HCT116 (cell line): ENCODE data around the gene MIPEP. TPM values are rescaled to one million over a fixed set of nuclear protein-coding genes. Genes with fewer than 3 reads are reported as not detected.

Experiments used
- ATAC-seq: fragments of 200-7000 bp; cut with Tn5 transposase; 2 replicates; pipeline ENCODE4 v1.9.1; 2020; ENCODE audit warnings: mild to moderate bottlenecking, moderate library complexity
- BruUV-seq: library from RNA; stranded (reverse); fragments of 400-500 nt; replicated peaks from 2 replicates; lab custom pipeline; 2021; lab: Mats Ljungman, UMichigan
- CTCF ChIA-PET: fragments of 300-600 bp; sonication (Branson Sonifier 250); formaldehyde crosslinking; loops from one replicate; lab custom pipeline; 2021; ENCODE audit warnings: antibody characterized with exemption; lab: Charles Lee
- POLR2A ChIA-PET: fragments of 300-600, 350-600 bp; sonication (Branson Sonifier 250); formaldehyde crosslinking; loops from one replicate; lab custom pipeline; 2021; ENCODE audit warnings: antibody characterized with exemption; lab: Charles Lee
- RAD21 ChIA-PET, 2 experiments: fragments of 300-600 bp; sonication (Branson Sonifier 250); formaldehyde crosslinking; loops; one replicate each; lab custom pipeline; 2023; ENCODE audit warnings: low total read pairs in 2 of 2; ENCODE audit not compliant: uncharacterized antibody in 2 of 2, unreplicated experiment in 2 of 2, low non-redundant PET in 1 of 2; lab: Charles Lee
- DNase-seq: peaks from one replicate; pipeline ENCODE4 v3.0.0-alpha.2; 2010; ENCODE audit warnings: low read depth, low spot score
- H2AFZ ChIP-seq: fragments of 200-600 bp; shearing (Covaris generic), sonication (generic); 2 replicates; pipeline ENCODE4 v1.6.1; 2017; ENCODE audit warnings: low read depth, mixed run types, mixed read lengths, antibody characterized with exemption, low read length; ENCODE audit not compliant: poor library complexity, severe bottlenecking
- H3K27ac ChIP-seq: 2 replicates; pipeline ENCODE4 v1.5.1; 2012; ENCODE audit warnings: low read depth, low read length
- H3K27me3 ChIP-seq: fragments of 200-600 bp; sonication (generic); 2 replicates; pipeline ENCODE4 v1.6.1; 2016; ENCODE audit warnings: mixed run types, low read length, mixed read lengths; ENCODE audit not compliant: insufficient read depth
- H3K36me3 ChIP-seq, 2 experiments: fragments of 200-500 bp in 1 of 2; fragments of 200-600 bp in 1 of 2; sonication (Bioruptor generic) in 1 of 2; sonication (generic) in 1 of 2; 2 replicates each; pipeline versions ENCODE4 v1.5.1 to v1.6.1; 2014 to 2016; ENCODE audit warnings: low read length in 2 of 2, inconsistent platforms in 1 of 2, mixed read lengths in 1 of 2, mixed run types in 1 of 2; ENCODE audit not compliant: insufficient read depth in 2 of 2, control insufficient read depth in 1 of 2
- H3K4me1 ChIP-seq, 2 experiments: fragments of 200-600 bp in 1 of 2; sonication (generic) in 1 of 2; 2 replicates each; pipeline versions ENCODE4 v1.5.1 to v1.6.1; 2012 to 2017; ENCODE audit warnings: low read length in 2 of 2, inconsistent platforms in 1 of 2, mild to moderate bottlenecking in 1 of 2, mixed read lengths in 1 of 2, mixed run types in 1 of 2, moderate library complexity in 1 of 2; ENCODE audit not compliant: insufficient read depth in 2 of 2, control insufficient read depth in 1 of 2
- H3K4me2 ChIP-seq: fragments of 200-600 bp; sonication (generic); 2 replicates; pipeline ENCODE4 v1.6.1; 2017; ENCODE audit warnings: mixed run types, low read length, mixed read lengths
- H3K4me3 ChIP-seq, 2 experiments: fragments of 200-600 bp in 1 of 2; sonication (generic) in 1 of 2; replicated peaks in 1 of 2; 2 replicates each; pipeline ENCODE4 v1.5.1; 2011 to 2016; ENCODE audit warnings: low read length in 2 of 2, control low read depth in 1 of 2, low read depth in 1 of 2, mild to moderate bottlenecking in 1 of 2, mixed read lengths in 1 of 2, mixed run types in 1 of 2
- H3K79me2 ChIP-seq: fragments of 200-600 bp; sonication (generic); 2 replicates; pipeline ENCODE4 v1.6.1; 2017; ENCODE audit warnings: mild to moderate bottlenecking, mixed run types, low read length, moderate library complexity, mixed read lengths; ENCODE audit not compliant: insufficient read depth
- H3K9ac ChIP-seq: fragments of 200-600 bp; sonication (generic); 2 replicates; pipeline ENCODE4 v1.6.1; 2016; ENCODE audit warnings: low read length, mixed read lengths
- H3K9me2 ChIP-seq: fragments of 200-600 bp; sonication (generic), shearing (Covaris generic); 2 replicates; pipeline ENCODE4 v1.6.1; 2017; ENCODE audit warnings: mixed run types, mild to moderate bottlenecking, moderate library complexity; ENCODE audit not compliant: insufficient read depth
- H3K9me3 ChIP-seq, 2 experiments: fragments of 200-500 bp in 1 of 2; fragments of 200-600 bp in 1 of 2; sonication (Bioruptor generic) in 1 of 2; sonication (generic) in 1 of 2; 2 replicates each; pipeline ENCODE4 v1.6.1; 2014 to 2017; ENCODE audit warnings: low read length in 2 of 2, mixed read lengths in 2 of 2, inconsistent platforms in 1 of 2, low read depth in 1 of 2, mild to moderate bottlenecking in 1 of 2, mixed run types in 1 of 2, moderate library complexity in 1 of 2; ENCODE audit not compliant: control insufficient read depth in 1 of 2, insufficient read depth in 1 of 2
- H4K20me1 ChIP-seq: fragments of 200-600 bp; sonication (generic), shearing (Covaris generic); 2 replicates; pipeline ENCODE4 v1.6.1; 2017; ENCODE audit warnings: mixed run types, mild to moderate bottlenecking, moderate library complexity; ENCODE audit not compliant: insufficient read depth
- CEBPB ChIP-seq: IDR thresholded peaks from 2 replicates; pipeline ENCODE4 v1.6.1; 2012; ENCODE audit warnings: low read depth
- CTCF ChIP-seq, 3 experiments: fragments of 200-600 bp in 1 of 3; sonication (generic) in 1 of 3; IDR thresholded peaks in 2 of 3; conservative IDR thresholded peaks in 1 of 3; 2 replicates each; pipeline ENCODE4 v1.5.1; 2012 to 2017; ENCODE audit warnings: low read depth in 2 of 3, low read length in 2 of 3, antibody characterized with exemption in 1 of 3, borderline replicate concordance in 1 of 3, control low read depth in 1 of 3, mild to moderate bottlenecking in 1 of 3, mixed read lengths in 1 of 3, mixed run types in 1 of 3, moderate library complexity in 1 of 3; ENCODE audit not compliant: insufficient read depth in 1 of 3
- EGR1 ChIP-seq: IDR thresholded peaks from 2 replicates; pipeline ENCODE4 v1.6.1; 2012; ENCODE audit warnings: low read depth
- EZH2 ChIP-seq: fragments of 200-600 bp; sonication (generic); IDR thresholded peaks from 2 replicates; pipeline ENCODE4 v1.6.1; 2017; ENCODE audit warnings: antibody characterized with exemption, mixed run types
- EZH2phosphoT487 ChIP-seq: fragments of 200-600 bp; IDR thresholded peaks from 2 replicates; pipeline ENCODE4 v1.6.1; 2018; ENCODE audit warnings: antibody characterized with exemption, borderline replicate concordance
- FOSL1 ChIP-seq: IDR thresholded peaks from 2 replicates; pipeline ENCODE4 v1.6.1; 2012; ENCODE audit warnings: low read depth
- POLR2A ChIP-seq: IDR thresholded peaks from 2 replicates; pipeline ENCODE4 v1.7.0; 2011; ENCODE audit warnings: borderline replicate concordance; ENCODE audit not compliant: insufficient read depth, insufficient read length; ENCODE audit errors: extremely low read depth
- RAD21 ChIP-seq: IDR thresholded peaks from 2 replicates; pipeline ENCODE4 v1.6.1; 2012; ENCODE audit warnings: low read depth, mild to moderate bottlenecking
- REST ChIP-seq: IDR thresholded peaks from 2 replicates; pipeline ENCODE4 v1.6.1; 2012; ENCODE audit warnings: low read depth
- SIN3A ChIP-seq: IDR thresholded peaks from 2 replicates; pipeline ENCODE4 v1.6.1; 2012; ENCODE audit warnings: low read depth
- SP1 ChIP-seq: IDR thresholded peaks from 2 replicates; pipeline ENCODE4 v1.6.1; 2012; ENCODE audit warnings: low read depth
- SRF ChIP-seq: IDR thresholded peaks from 2 replicates; pipeline ENCODE4 v1.6.1; 2012; ENCODE audit warnings: low read depth
- TCF7L2 ChIP-seq: IDR thresholded peaks from 2 replicates; pipeline ENCODE4 v1.7.0; 2011; ENCODE audit warnings: borderline replicate concordance, inconsistent platforms; ENCODE audit not compliant: insufficient read depth, insufficient read length; ENCODE audit errors: extremely low read depth
- ZBTB33 ChIP-seq: IDR thresholded peaks from 2 replicates; pipeline ENCODE4 v1.6.1; 2011; ENCODE audit warnings: mild to moderate bottlenecking, low read length, moderate library complexity; ENCODE audit not compliant: insufficient replicate concordance; ENCODE audit errors: extremely low read depth
- ZFX ChIP-seq: fragments of 450-650 bp; IDR thresholded peaks from 2 replicates; pipeline ENCODE4 v1.6.1; 2017
- intact Hi-C: fragments of 100-400 bp; cut with micrococcal nuclease; formaldehyde crosslinking; loops from 2 replicates; pipeline ENCODE4 v1.10.0; 2022
- total RNA-seq: library from RNA; stranded (reverse); gene quantifications from one replicate; pipeline ENCODE4 v1.2.1, GENCODE V29; 2021; ENCODE audit not compliant: unreplicated experiment
- TF ChIP-seq, protein P1 (sequence below): IDR thresholded peaks from 2 replicates; pipeline ENCODE4 v1.6.1; 2012

MIPEP gene
- total RNA-seq, 1 experiment from 2014 or later: 33.3 TPM

DNA sequence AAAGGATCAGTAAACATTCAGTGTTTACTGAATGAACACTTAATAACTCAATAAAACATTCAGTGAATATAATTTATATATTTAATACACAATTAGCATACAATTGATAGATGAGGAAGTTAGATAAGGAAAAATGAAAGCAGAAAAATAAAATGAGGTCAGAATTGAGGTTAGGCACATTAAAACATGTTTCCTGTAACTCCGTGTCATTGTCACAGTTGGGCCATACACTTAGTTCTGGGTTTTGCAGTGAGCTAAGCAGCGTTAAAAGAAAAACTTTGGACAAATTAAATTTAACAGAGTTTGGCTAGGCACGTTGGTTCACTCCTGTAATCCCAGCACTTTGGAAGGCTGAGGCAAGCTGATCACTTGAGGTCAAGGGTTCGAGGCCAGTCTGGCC lies 71.4 kb downstream of the MIPEP start:
- ATAC-seq: no peak
- POLR2A ChIA-PET: no interaction called here
- Histone ChIP-seq H3K4me3 (no peak overlapping the region), H2AFZ (no peak overlapping the region), H3K79me2 (no peaks in the 10 kb centered on the region), H3K36me3 (no peaks in the 10 kb centered on the region), H3K27ac (no peak overlapping the region), H3K9ac (no peak overlapping the region), H3K9me2 (no peaks in the 10 kb centered on the region)
- no TSS peak for BruUV-seq
- CTCF ChIA-PET: no interaction called here
- intact Hi-C loops: no loop called here
- TF ChIP-seq CEBPB: no peak
- no peak for TF ChIP-seq SIN3A
- no peak for TF ChIP-seq RAD21
- TF ChIP-seq EGR1: no peak
- no peak for TF ChIP-seq SP1
- TF ChIP-seq FOSL1: no peak
- TF ChIP-seq ZFX: no peak
- TF ChIP-seq POLR2A: no peak
- TF ChIP-seq ZBTB33: no peak
- no peak for TF ChIP-seq SRF
- no peak for TF ChIP-seq TCF7L2
- no peak for TF ChIP-seq CTCF (IDR thresholded peaks at IDR 0.05 in 2 of 3, conservative IDR thresholded peaks at IDR 0.05 in 1 of 3; ENCODE audit: borderline replicate concordance in 1 of 3, insufficient read depth in 1 of 3, low read depth in 2 of 3, low read length in 2 of 3)
- TF ChIP-seq, protein P1, sequence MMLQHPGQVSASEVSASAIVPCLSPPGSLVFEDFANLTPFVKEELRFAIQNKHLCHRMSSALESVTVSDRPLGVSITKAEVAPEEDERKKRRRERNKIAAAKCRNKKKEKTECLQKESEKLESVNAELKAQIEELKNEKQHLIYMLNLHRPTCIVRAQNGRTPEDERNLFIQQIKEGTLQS: no peak
- no peak for TF ChIP-seq REST
- no peak for TF ChIP-seq EZH2
- no peak for TF ChIP-seq EZH2phosphoT487
- TF ChIP-seq, all 23 proteins: peak for 0
- no peak overlapping the region for H3K4me2 ChIP-seq
- no peaks in the 10 kb centered on the region for H3K4me1 ChIP-seq
- no peaks in the 10 kb centered on the region for H3K9me3 ChIP-seq
- H4K20me1 ChIP-seq: no peaks in the 10 kb centered on the region
- no peak for DNase-seq
- no peaks in the 10 kb centered on the region for H3K27me3 ChIP-seq
- RAD21 ChIA-PET: no interaction called here
